ENCODE data around the gene C2CD5. TPM values are rescaled to one million over a fixed set of nuclear protein-coding genes. Genes with fewer than 3 reads are reported as not detected.
"Not testable (repeated sequence)": the region's sequence is repeated elsewhere in the genome, so short reads cannot be mapped to it uniquely, and the experiment has no call there.

The C2CD5 gene
- 10 to 100 TPM; 25.4 to 27.9 TPM for total RNA-seq

DNA sequence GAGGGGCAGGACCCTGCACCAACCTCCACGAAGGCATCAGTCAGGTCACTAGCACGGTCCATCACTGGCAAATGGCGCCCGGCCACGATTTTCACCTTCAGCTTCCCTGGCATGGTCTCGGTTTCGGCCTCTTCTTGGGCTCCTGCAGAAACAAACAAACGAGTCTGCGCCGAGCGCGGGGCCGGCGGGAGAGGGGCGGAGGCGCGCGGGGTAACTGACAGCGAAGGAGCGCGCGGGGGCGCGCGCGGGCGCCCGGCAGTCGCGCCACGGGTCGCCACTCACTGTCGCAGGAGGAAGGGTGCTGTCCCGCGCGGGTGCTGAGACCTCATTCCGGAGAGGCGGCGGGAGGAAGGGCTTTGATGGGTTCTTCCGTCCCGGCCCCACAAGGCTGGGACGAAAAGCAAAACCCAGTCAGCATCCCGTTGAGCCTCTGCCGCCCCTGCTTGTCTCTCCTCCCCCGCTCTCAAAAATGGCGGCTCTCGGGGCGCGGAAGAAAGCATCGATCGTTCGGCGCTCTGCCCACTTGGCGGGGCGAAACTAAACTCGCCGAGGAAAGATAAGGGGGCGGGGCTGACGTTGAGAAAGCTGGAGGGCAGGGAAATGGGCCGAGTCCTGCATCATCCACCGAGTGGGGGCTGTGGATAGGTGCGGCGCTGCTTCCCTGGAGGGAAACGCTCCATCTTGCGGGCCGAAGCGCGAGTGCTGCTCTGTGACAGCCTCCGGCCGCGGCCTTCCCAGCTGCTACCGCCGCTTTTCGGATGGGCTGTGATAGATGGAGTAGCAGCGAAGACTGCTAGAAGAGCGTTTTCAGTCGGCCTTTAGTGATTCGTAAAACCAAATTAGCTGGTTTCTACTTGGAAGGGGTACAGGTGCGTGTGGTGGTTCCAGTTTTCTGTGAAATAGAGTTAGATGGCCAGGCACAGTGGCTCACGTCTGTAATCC is at the start of gene C2CD5:
Gene C2CD5, minus strand, starts transcription at position 505 of the 942 bp plus-strand sequence. Its CDS starts 392 bp downstream, at position 113.
- ChIA-PET POLR2A (interaction anchor here (0.7 to 1.3 kb wide), 3 partner anchors 15 to 85 kb away, joined by 3 to 9 read pairs (median 4); partner anchors contain the start of gene ETNK1), CTCF (interaction anchor here (1.5 to 1.7 kb wide), 2 partner anchors 14 to 114 kb away, joined by 3 to 5 read pairs; no protein-coding TSS in a partner anchor)

- POLR2A ChIA-PET = no interaction called here
- CTCF ChIA-PET = no interaction called here
Measured at GRCh38 chr12:22593864-22594263, 49.5 kb upstream of the C2CD5 start.

DNA sequence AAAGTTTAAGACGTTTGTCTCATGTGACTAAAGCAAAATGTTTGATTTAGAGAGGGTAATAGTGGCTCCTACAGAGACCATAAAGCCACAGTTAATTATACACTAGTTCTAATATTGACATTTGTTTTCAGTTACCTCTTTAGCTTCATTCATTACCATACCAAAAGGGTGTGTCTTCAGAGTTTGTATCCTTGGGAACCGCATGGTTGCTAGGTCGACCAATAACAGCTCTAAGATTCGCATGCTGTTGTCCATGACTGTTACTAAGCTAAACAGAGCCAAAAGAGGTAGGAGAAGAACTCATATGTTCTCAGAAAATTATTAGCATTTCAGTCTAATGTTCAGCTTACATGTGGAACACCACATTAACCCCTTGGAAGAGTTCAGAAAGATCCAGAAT is 44.5 kb upstream of the C2CD5 start:
- ChIA-PET POLR2A (no interaction called here), CTCF (no interaction called here)

- POLR2A ChIA-PET = no interaction called here
- CTCF ChIA-PET = no interaction called here
Measured at GRCh38 chr12:22578328-22578727, 34.0 kb upstream of the C2CD5 start.

- ChIA-PET POLR2A (no interaction called here), CTCF (no interaction called here)
Measured at GRCh38 chr12:22577667-22578066, 33.3 kb upstream of the C2CD5 start.

DNA sequence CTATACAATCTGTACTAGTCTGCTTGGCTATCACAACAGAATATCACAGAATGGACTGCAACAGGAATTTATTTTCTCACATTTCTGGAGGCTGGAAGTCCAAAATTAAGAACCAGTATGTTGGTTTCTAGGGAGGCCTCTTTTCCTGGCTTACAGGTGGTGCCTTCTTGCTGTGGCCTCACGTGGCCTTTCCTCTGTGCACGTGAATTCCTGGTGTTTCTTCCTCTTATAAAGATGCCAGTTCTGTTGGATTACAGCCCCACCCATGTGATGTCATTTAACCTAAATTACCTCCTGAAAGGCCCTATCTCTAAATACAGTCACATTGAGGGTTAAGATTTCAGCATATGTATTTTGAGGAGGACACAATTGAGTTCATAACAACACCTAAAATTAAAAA is 32.1 kb upstream of the C2CD5 start:
- CTCF ChIA-PET = no interaction called here
- POLR2A ChIA-PET = no interaction called here

DNA sequence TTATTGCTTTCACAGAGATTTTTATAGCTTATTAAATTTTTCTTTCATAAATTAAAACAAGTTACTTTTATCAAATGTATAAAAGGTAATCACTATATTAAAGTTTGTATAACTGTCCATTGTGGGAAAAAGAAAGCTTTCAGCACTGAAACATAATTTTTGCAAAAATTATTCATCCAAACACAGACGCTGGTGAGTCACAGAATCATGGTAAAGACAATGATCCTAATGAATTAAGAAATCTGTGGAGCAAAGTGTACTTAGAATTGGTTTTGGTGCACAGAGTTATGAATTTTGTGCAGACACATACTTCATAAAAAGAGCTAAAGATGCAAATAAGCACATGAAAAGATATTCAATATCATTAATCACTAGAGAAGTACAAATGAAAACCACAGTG is 31.7 kb upstream of the C2CD5 start:
- ChIA-PET POLR2A (no interaction called here), CTCF (no interaction called here)

GRCh38 chr12:22574921-22575320 is 30.6 kb upstream of the C2CD5 start:
- POLR2A ChIA-PET = no interaction called here
- CTCF ChIA-PET = no interaction called here

DNA sequence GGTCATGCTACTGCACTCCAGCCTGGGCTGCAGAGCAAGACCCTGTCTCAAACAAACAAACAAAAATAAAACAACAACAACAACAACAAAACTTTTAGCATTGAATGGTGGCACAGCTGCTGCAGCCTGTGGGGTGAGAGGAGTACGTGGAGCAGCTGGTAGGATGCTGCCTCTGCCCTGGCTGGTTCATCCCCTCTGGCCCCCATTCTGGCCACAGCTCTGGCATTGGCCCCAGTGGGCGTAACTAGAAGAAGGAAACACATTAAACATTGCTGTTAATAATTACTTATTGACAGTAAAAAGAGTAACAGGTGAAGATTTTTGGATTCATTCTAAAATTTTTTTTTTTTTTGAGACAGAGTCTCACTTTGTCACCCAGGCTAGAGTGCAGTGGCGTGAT is 28.8 kb upstream of the C2CD5 start:
- POLR2A ChIA-PET = no interaction called here
- CTCF ChIA-PET = interaction anchor here (0.7 kb wide), 2 partner anchors 11 to 68 kb away, joined by 3 to 4 read pairs; no protein-coding TSS in a partner anchor

DNA sequence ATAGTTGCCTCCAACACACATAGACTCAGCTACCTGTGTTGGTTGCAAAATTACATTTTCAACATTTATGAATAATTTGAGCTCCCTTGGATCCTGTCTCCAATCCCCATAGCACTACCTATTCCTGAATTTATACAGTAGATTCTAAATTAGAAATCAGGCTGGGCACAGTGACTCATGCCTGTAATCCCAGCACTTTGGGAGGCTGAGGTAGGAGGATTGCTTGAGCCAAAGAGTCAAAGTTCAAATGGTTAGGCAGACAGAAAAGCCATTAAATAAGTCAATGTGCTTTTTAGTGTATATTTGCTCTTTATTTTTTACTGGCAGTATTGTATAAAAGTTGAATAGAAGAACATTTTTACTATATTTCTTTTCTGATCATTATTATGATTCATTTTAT is 24.9 kb upstream of the C2CD5 start:
- POLR2A ChIA-PET = no interaction called here
- CTCF ChIA-PET = no interaction called here

DNA sequence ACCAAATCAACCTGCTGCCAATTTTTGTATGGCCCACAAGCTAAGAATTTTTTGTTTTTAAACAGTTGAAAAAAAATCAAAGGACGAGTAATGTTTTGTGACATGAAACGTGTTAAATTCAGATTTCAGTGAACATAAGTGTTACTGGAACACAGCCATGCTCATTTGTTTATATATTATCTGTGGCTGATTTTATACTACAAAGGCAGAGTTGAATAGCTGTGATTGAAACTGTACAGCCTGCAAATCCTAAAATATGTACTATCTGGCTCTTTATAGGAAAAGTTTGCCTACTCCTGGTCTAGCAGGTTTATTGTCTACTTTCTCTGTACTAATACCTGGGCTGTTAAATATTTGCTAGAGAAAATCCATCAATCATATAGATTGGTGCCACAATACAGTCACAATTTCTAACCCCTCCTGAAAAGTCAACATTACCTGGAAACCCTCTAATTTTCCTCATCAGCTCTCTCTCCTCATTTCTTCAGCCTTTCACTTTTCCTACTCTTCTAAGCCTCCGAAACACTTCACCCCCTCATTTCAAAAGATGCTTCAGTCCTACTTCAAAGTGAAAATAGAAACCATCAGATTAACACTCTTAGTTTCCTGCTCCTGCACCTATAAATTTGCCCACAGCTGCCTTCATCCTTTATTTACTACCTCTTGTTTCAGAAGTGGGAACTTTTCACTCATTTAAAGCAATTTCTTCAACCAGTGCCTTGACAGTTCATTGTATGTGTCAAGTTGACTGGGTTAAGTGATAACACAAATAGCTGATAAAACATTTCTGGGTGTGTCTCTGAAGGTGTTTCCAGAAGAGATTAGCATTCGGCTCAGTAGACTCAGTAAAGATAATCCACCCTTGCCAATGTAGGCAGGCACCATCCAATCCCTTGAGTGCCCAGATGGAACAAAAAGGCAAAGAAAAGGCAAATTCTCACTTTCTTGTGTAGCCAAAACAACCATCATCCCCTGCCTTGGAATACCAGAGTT is 18.0 kb upstream of the C2CD5 start:
- ChIA-PET POLR2A (no interaction called here), CTCF (no interaction called here)

DNA sequence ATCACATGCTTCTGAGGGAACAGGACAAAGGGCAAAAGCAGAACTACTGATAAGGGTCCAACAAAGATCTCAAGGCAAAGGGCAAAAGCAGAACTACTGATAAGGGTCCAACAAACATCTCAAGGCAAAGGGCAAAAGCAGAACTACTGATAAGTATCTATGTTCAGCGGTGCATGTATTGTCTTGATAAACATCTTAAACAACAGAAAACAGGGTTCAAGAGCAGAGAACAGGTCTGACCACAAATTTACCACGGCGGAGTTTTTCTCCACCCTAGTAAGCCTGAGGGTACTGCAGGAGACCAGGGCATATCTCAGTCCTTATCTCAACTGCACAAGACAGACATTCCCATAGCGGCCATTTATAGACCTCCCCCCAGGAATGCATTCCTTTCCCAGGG is 10.4 kb upstream of the C2CD5 start:
- CTCF ChIA-PET = interaction anchor here (0.6 kb wide), 1 partner anchor 35 kb away, joined by 3 read pairs; no protein-coding TSS in a partner anchor
- POLR2A ChIA-PET = not testable (repeated sequence)

GRCh38 chr12:22551624-22552023 is 7.3 kb upstream of the C2CD5 start:
- CTCF ChIA-PET = no interaction called here

GRCh38 chr12:22545255-22545654 is 913 bp upstream of the C2CD5 start:
- ChIA-PET POLR2A (interaction anchor here (1.3 kb wide), 1 partner anchor 80 kb away, joined by 9 read pairs; the partner anchor contains the start of gene ETNK1), CTCF (interaction anchor here (0.7 to 1.5 kb wide), 2 partner anchors 105 to 113 kb away, joined by 3 read pairs; no protein-coding TSS in a partner anchor)

More at GRCh38 chr12:22551624-22552023, 7.3 kb upstream of the C2CD5 start:
- POLR2A ChIA-PET = no interaction called here

- POLR2A ChIA-PET = interaction anchor here (0.7 kb wide), 1 partner anchor 14 kb away, joined by 4 read pairs; no protein-coding TSS in a partner anchor
- CTCF ChIA-PET = interaction anchor here (1.5 to 1.7 kb wide), 2 partner anchors 13 to 115 kb away, joined by 3 to 5 read pairs; no protein-coding TSS in a partner anchor
Measured at GRCh38 chr12:22543246-22544037, 900 bp downstream of the C2CD5 start.

DNA sequence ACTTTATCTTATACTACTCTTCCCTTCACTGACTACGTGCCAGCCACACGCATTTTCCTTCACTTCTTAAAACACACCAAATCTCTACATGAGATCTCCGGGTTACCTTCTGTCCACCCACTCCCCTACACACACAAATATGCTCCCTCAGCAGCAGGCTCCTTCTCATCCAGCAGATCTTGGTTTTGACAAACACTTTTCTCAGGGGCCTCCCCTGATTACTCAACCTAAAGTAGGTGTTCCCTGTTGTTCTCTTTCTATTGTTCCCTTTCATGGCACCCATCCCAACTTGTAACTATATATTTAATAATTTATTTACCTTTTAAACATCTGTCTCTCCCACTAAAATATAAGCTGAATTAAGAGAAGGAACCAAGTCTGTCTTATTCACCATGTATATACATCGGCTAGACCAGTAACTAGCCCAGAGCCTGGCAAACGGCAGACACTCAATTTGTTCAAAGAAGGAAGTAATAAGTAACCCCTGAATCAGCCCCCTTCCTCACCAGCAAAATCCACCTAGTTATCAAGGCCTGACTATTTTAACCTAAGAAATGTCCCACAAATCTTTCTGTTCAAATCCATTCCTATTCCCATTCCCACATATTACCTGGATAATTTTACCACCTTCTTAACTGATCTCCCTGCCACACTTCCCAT is 2.7 kb downstream of the C2CD5 start:
- ChIA-PET POLR2A (no interaction called here), CTCF (no interaction called here)

DNA sequence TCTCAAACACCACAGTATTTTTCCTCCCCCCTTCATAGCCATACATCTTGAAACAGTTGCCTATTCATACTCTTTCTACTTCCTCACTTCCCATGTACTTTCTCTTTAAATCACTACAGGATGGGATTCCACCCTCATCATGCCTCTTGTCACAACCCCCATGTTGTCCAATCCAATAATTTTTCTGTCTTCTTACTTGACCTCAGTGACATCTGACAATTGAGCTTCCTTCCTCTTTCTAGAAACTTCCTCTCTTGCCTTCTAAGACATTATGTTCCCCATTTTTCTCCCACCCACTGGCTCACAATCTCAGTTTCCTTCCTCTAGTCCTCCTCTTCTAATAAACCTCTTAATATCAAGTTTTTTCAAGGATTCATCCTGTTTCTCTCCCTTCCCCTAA is 5.3 kb downstream of the C2CD5 start:
- CTCF ChIA-PET = interaction anchor here (1.1 kb wide), 1 partner anchor 79 kb away, joined by 3 read pairs; no protein-coding TSS in a partner anchor

DNA sequence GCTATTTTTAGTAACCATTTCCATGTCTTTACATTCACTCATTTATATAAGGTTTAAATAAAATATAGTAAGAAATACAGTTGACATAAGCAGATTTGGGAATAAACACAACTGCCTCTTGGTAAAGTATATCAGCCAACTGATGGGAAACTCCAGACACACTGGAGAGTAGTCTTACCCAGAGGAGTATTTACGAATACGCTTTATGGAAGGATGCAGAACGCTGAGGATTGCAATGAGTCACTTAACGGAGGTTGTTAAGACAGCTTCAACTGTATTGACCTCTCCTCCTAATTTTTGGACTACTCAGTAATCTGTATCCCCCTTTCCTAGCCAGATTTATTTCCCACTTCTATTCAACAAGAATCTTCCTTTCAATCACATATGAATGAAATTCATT is 6.0 kb downstream of the C2CD5 start:
- POLR2A ChIA-PET = no interaction called here
- CTCF ChIA-PET = no interaction called here

More for the DNA sequence above, 5.3 kb downstream of the C2CD5 start:
- POLR2A ChIA-PET = no interaction called here

Data from activated CD8-positive, alpha-beta memory T cell treated with anti-CD3 and anti-CD28 coated beads for 36 hours (primary cell).